GM18526 (cell line): ENCODE measurements around the gene FAM227B.

Experiments
- POLR2A ChIP-seq: IDR thresholded peaks from 3 replicates; pipeline ENCODE4 v1.6.1; 2011; ENCODE audit not compliant: insufficient read length; ENCODE audit errors: extremely low read depth

FAM227B gene

DNA sequence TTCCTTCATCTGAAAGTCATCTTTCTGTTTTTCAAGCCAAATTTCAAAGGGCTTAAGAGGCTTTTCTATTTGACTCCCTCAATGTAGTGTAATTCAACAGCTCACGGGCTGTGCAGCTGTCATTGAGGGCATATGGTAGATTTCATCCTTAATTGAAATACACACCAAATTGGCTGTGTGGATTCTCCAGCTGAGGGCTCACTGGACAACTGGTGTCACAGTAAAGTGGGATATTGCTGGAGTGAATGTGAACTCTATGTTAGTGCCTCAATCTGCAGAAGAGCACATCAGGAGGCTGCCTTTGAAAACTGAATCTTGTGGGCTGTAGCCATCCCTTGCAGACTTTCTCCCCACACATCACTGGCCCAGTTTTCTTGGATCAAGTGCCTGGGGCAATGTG is 330.4 kb downstream of the FAM227B start:
- TF ChIP-seq POLR2A, result no peak

GRCh38 chr15:49288391-49288790 is 332.2 kb downstream of the FAM227B start:
- TF ChIP-seq POLR2A, result no peak

GRCh38 chr15:49287481-49287880 is 333.1 kb downstream of the FAM227B start:
- TF ChIP-seq POLR2A, result no peak

GRCh38 chr15:49286649-49287404 is 333.8 kb downstream of the FAM227B start:
- no peak for TF ChIP-seq POLR2A

- TF ChIP-seq POLR2A, result no peak
These were observed 338.3 kb downstream of the FAM227B start for GRCh38 chr15:49282366-49282765.

GRCh38 chr15:49279521-49280456 is 340.8 kb downstream of the FAM227B start:
- no peak for TF ChIP-seq POLR2A

DNA sequence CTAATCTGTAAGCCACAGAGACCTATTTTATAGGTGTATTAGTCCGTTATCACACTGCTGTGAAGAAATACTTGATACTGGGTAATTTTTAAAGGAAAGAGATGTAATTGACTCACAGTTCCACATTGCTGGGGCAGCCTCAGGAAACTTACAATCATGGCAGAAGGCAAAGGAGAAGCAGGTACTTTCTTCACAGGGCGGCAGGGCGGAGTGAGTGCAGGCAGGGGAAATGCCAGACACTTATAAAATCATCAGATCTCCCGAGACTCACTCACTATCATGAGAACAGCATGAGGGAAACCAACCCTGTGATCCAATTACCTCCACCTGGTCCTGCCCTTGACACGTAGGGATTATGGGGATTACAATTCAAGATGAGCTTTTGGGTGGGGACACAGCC is 341.9 kb downstream of the FAM227B start:
- no peak for TF ChIP-seq POLR2A
